ENCODE results near the gene KLF13. TPM values are rescaled to one million over a fixed set of nuclear protein-coding genes. Genes with fewer than 3 reads are reported as not detected.

The KLF13 gene
- total RNA-seq, 1 donor from 2014 or later = 31.0 TPM

DNA sequence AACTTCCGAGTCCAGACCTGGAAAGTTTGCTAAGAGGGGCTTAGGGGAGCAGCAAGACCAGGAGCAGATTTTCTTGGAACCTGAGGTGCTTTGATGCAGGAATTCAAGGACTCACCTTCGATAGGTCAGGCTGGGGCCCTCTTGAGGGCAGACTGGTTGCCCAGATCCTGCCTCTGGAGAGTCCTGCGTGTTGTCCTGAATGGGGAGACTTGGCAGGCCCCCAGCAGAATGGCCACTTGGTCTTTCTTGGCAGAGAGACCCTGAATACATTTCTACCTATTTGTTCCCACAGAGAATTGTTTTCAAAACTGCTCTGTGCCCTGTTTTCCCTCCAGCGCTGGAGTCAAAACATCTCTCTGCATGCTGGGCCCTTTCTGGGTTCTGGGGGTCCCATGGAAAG lies 4.2 kb downstream of the KLF13 start:
- H3K79me2 ChIP-seq (ENCODE audit: insufficient read depth, low read length) = peaks cover 72% of the 10 kb centered on the region
- H3K4me1 Mint-ChIP-seq (ENCODE audit: low read depth, unreplicated experiment) = peaks cover 13% of the 10 kb centered on the region
- H3K9me3 ChIP-seq (ENCODE audit: insufficient read depth, low read depth, low read length) = no peaks in the 10 kb centered on the region
- no peak overlapping the region for H2AFZ ChIP-seq (ENCODE audit: low read depth, low read length)
- no peaks in the 10 kb centered on the region for H3K9me3 Mint-ChIP-seq (ENCODE audit: unreplicated experiment)
- FAIRE-seq (no peak), DNase-seq (ENCODE audit: low read depth) (no peak)
- H3K27me3 Mint-ChIP-seq (ENCODE audit: low read depth, unreplicated experiment) = no peaks in the 10 kb centered on the region
- peaks cover 6% of the 10 kb centered on the region for H3K4me1 ChIP-seq (ENCODE audit: insufficient read depth, low read length)
- no peaks in the 10 kb centered on the region for H3K36me3 ChIP-seq (ENCODE audit: insufficient read depth, low read length)
- H3K27ac ChIP-seq (ENCODE audit: low read depth, low read length) = no peak overlapping the region
- H3K4me3 ChIP-seq (ENCODE audit: insufficient read depth, low read depth, low read length) = no peak overlapping the region
- no peak overlapping the region for H3K4me2 ChIP-seq (ENCODE audit: low read length)
- H4K20me1 ChIP-seq (ENCODE audit: insufficient read depth, low read length) = peaks cover 67% of the 10 kb centered on the region
- H3K36me3 Mint-ChIP-seq (ENCODE audit: low read depth, unreplicated experiment) = peaks cover 2% of the 10 kb centered on the region
- no peak overlapping the region for H3K9ac ChIP-seq (ENCODE audit: low read length)
- no peak overlapping the region for H3K4me3 Mint-ChIP-seq (ENCODE audit: unreplicated experiment)
- TF ChIP-seq, protein P1, sequence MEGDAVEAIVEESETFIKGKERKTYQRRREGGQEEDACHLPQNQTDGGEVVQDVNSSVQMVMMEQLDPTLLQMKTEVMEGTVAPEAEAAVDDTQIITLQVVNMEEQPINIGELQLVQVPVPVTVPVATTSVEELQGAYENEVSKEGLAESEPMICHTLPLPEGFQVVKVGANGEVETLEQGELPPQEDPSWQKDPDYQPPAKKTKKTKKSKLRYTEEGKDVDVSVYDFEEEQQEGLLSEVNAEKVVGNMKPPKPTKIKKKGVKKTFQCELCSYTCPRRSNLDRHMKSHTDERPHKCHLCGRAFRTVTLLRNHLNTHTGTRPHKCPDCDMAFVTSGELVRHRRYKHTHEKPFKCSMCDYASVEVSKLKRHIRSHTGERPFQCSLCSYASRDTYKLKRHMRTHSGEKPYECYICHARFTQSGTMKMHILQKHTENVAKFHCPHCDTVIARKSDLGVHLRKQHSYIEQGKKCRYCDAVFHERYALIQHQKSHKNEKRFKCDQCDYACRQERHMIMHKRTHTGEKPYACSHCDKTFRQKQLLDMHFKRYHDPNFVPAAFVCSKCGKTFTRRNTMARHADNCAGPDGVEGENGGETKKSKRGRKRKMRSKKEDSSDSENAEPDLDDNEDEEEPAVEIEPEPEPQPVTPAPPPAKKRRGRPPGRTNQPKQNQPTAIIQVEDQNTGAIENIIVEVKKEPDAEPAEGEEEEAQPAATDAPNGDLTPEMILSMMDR (IDR thresholded peaks at IDR 0.05; ENCODE audit: insufficient read depth, low read depth, low read length) = no peak
- no peak for TF ChIP-seq EZH2 (IDR thresholded peaks at IDR 0.05; ENCODE audit: insufficient read depth, low read length)
- H3K27ac Mint-ChIP-seq (ENCODE audit: unreplicated experiment) = no peak overlapping the region
- H3K27me3 ChIP-seq (ENCODE audit: insufficient read depth, low read length) = no peaks in the 10 kb centered on the region

DNA sequence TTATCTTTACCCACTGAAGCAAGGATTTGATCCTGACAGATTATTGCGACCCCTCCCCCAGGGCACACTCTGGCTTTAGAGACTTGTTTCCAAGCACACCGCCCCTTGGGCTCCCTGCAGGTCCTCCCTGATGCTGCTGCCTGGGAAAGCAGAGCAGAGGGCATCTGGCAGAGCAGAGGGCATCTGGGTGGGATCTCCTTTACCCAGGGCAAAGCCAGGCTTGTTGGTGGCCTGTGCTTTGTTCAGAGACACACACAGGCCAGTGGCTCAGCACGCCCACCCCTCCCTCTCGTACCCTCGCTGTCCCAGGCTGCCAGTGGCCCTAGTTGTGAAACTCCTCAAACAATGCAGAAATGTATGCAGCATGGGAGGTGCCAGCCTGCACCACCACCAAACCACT lies 4.8 kb downstream of the KLF13 start:
- Histone ChIP-seq H3K4me1 (ENCODE audit: insufficient read depth, low read length) (peaks cover 6% of the 10 kb centered on the region), H3K9me3 (ENCODE audit: insufficient read depth, low read depth, low read length) (no peaks in the 10 kb centered on the region), H3K4me2 (ENCODE audit: low read length) (no peak overlapping the region), H3K9ac (ENCODE audit: low read length) (no peak overlapping the region), H3K4me3 (ENCODE audit: insufficient read depth, low read depth, low read length) (no peak overlapping the region), H3K27me3 (ENCODE audit: insufficient read depth, low read length) (no peaks in the 10 kb centered on the region), H3K36me3 (ENCODE audit: insufficient read depth, low read length) (no peaks in the 10 kb centered on the region), H3K79me2 (ENCODE audit: insufficient read depth, low read length) (peaks cover 78% of the 10 kb centered on the region), H3K27ac (ENCODE audit: low read depth, low read length) (no peak overlapping the region), H2AFZ (ENCODE audit: low read depth, low read length) (no peak overlapping the region), H4K20me1 (ENCODE audit: insufficient read depth, low read length) (peaks cover 73% of the 10 kb centered on the region)
- FAIRE-seq (no peak), DNase-seq (ENCODE audit: low read depth) (no peak)
- Mint-ChIP-seq H3K27me3 (ENCODE audit: low read depth, unreplicated experiment) (no peaks in the 10 kb centered on the region), H3K4me3 (ENCODE audit: unreplicated experiment) (no peak overlapping the region), H3K36me3 (ENCODE audit: low read depth, unreplicated experiment) (peaks cover 2% of the 10 kb centered on the region), H3K4me1 (ENCODE audit: low read depth, unreplicated experiment) (peaks cover 13% of the 10 kb centered on the region), H3K27ac (ENCODE audit: unreplicated experiment) (no peak overlapping the region), H3K9me3 (ENCODE audit: unreplicated experiment) (no peaks in the 10 kb centered on the region)
- TF ChIP-seq EZH2 (IDR thresholded peaks at IDR 0.05; ENCODE audit: insufficient read depth, low read length) = no peak
- TF ChIP-seq, protein P1 (IDR thresholded peaks at IDR 0.05; ENCODE audit: insufficient read depth, low read depth, low read length) = no peak

DNA sequence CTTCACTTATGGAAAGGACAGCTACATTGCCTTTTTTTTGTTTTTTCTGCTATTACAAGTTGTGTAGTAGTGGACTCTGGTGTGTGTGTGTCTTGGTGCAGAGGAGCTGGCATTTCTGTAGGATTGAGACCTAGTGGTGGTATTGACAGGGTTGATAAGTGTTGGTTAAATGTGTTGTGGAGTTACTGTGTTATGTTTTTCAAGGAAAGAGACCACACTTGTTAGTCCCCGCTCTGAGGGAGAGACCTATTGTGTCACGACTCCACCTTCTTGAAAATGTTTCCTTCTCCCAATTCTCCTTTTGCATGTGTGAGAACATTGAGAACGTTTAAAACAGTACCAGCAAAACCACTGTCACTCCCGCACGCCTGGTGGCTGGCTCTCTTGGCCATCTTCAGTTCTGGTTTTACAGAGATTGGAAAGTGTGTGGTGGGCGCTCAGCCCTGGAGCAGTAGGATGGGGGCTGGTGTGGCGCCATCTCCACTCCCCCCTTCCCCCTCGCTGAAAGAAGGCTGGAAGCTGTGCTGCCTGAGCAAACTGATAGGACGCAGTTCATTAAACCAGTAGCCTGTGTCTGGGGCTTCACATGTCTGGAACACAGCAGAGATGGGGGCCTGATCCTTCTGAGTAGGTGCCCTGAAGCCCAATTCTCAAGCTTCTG lies 5.5 kb downstream of the KLF13 start:
- peaks cover 85% of the 10 kb centered on the region for H3K79me2 ChIP-seq (ENCODE audit: insufficient read depth, low read length)
- H3K9me3 ChIP-seq (ENCODE audit: insufficient read depth, low read depth, low read length) = no peaks in the 10 kb centered on the region
- H3K4me3 Mint-ChIP-seq (ENCODE audit: unreplicated experiment) = no peak overlapping the region
- H4K20me1 ChIP-seq (ENCODE audit: insufficient read depth, low read length) = peaks cover 81% of the 10 kb centered on the region
- no peaks in the 10 kb centered on the region for H3K27me3 ChIP-seq (ENCODE audit: insufficient read depth, low read length)
- H3K4me2 ChIP-seq (ENCODE audit: low read length) = no peak overlapping the region
- DNase-seq (ENCODE audit: low read depth) (no peak), FAIRE-seq (no peak)
- H2AFZ ChIP-seq (ENCODE audit: low read depth, low read length) = no peak overlapping the region
- H3K4me3 ChIP-seq (ENCODE audit: insufficient read depth, low read depth, low read length) = no peak overlapping the region
- H3K9ac ChIP-seq (ENCODE audit: low read length) = no peak overlapping the region
- peaks cover 2% of the 10 kb centered on the region for H3K36me3 Mint-ChIP-seq (ENCODE audit: low read depth, unreplicated experiment)
- H3K27ac Mint-ChIP-seq (ENCODE audit: unreplicated experiment) = no peak overlapping the region
- peaks cover 6% of the 10 kb centered on the region for H3K4me1 ChIP-seq (ENCODE audit: insufficient read depth, low read length)
- no peaks in the 10 kb centered on the region for H3K9me3 Mint-ChIP-seq (ENCODE audit: unreplicated experiment)
- peaks cover 16% of the 10 kb centered on the region for H3K4me1 Mint-ChIP-seq (ENCODE audit: low read depth, unreplicated experiment)
- no peak overlapping the region for H3K27ac ChIP-seq (ENCODE audit: low read depth, low read length)
- no peak for TF ChIP-seq EZH2 (IDR thresholded peaks at IDR 0.05; ENCODE audit: insufficient read depth, low read length)
- TF ChIP-seq, protein P1 (IDR thresholded peaks at IDR 0.05; ENCODE audit: insufficient read depth, low read depth, low read length) = no peak
- H3K27me3 Mint-ChIP-seq (ENCODE audit: low read depth, unreplicated experiment) = no peaks in the 10 kb centered on the region
- H3K36me3 ChIP-seq (ENCODE audit: insufficient read depth, low read length) = no peaks in the 10 kb centered on the region

Data from astrocyte (in vitro differentiated cells and primary cell).